GM18508 (cell line): ENCODE results near the gene CAPZA1.

ENCODE experiments used
- ATAC-seq: cut with Tn5 transposase; IDR thresholded peaks from one replicate; pipeline ENCODE4 v1.9.1; 2021; ENCODE audit warnings: moderate number of reproducible peaks; ENCODE audit not compliant: insufficient read depth, unreplicated experiment

The CAPZA1 gene

GRCh38 chr1:112698366-112699310 lies 79.0 kb downstream of the CAPZA1 start:
- ATAC-seq, result no peak

- no peak for ATAC-seq
Measured at GRCh38 chr1:112699425-112700144, 80.0 kb downstream of the CAPZA1 start.

- no peak for ATAC-seq
Measured at GRCh38 chr1:112700290-112701226, 80.9 kb downstream of the CAPZA1 start.

- ATAC-seq, result no peak
Measured at GRCh38 chr1:112701227-112702066, 81.8 kb downstream of the CAPZA1 start.

GRCh38 chr1:112702067-112702395 lies 82.4 kb downstream of the CAPZA1 start:
- no peak for ATAC-seq

GRCh38 chr1:112702420-112703261 lies 83.0 kb downstream of the CAPZA1 start:
- ATAC-seq, result no peak

GRCh38 chr1:112703706-112704105 lies 84.1 kb downstream of the CAPZA1 start:
- ATAC-seq, result no peak

- no peak for ATAC-seq
Measured at GRCh38 chr1:112704391-112704933, 84.8 kb downstream of the CAPZA1 start.

- ATAC-seq, result peak; percentile 45
Measured at GRCh38 chr1:112704934-112705627, 85.4 kb downstream of the CAPZA1 start.

GRCh38 chr1:112706505-112707220 lies 87.0 kb downstream of the CAPZA1 start, which contains the start of gene RHOC:
Gene RHOC, minus strand, starts transcription at chr1:112707127. Its CDS starts 3,328 bp downstream, at chr1:112703799.
- ATAC-seq, result no peak

GRCh38 chr1:112707221-112708001 lies 87.8 kb downstream of the CAPZA1 start:
- no peak for ATAC-seq

GRCh38 chr1:112708002-112708448 lies 88.4 kb downstream of the CAPZA1 start:
- no peak for ATAC-seq

- no peak for ATAC-seq
Measured at GRCh38 chr1:112708489-112708888, 88.9 kb downstream of the CAPZA1 start.

GRCh38 chr1:112710159-112710558 lies 90.5 kb downstream of the CAPZA1 start:
- no peak for ATAC-seq

- ATAC-seq, result no peak
Measured at GRCh38 chr1:112710586-112710985, 91.0 kb downstream of the CAPZA1 start.

GRCh38 chr1:112711041-112711440 lies 91.4 kb downstream of the CAPZA1 start:
- no peak for ATAC-seq
